T-helper 2 cell treated with Interferon-gamma antibody and Interleukin-4, amounts not matched to agents 5 μg/mL and 100 μg/mL, for 36 hours (primary cell): ENCODE results near the gene NOD1.

ENCODE experiments used
- DNase-seq: peaks from one replicate; pipeline ENCODE4 v3.0.0; 2021; ENCODE audit warnings: low spot score
- H3K27ac Mint-ChIP-seq: one replicate; pipeline ENCODE4 v1.8.0; 2021; ENCODE audit warnings: mild to moderate bottlenecking, mixed read lengths
- H3K27me3 Mint-ChIP-seq: one replicate; pipeline ENCODE4 v1.8.0; 2021; ENCODE audit warnings: low read depth, mixed read lengths
- H3K36me3 Mint-ChIP-seq: one replicate; pipeline ENCODE4 v1.8.0; 2021; ENCODE audit warnings: low read depth, mixed read lengths
- H3K4me1 Mint-ChIP-seq: one replicate; pipeline ENCODE4 v1.8.0; 2021; ENCODE audit warnings: low read depth, mixed read lengths
- H3K4me3 Mint-ChIP-seq: one replicate; pipeline ENCODE4 v1.8.0; 2022; ENCODE audit warnings: mild to moderate bottlenecking, moderate library complexity, mixed read lengths
- H3K9me3 Mint-ChIP-seq: one replicate; pipeline ENCODE4 v1.8.0; 2021; ENCODE audit warnings: mixed read lengths

Gene NOD1

DNA sequence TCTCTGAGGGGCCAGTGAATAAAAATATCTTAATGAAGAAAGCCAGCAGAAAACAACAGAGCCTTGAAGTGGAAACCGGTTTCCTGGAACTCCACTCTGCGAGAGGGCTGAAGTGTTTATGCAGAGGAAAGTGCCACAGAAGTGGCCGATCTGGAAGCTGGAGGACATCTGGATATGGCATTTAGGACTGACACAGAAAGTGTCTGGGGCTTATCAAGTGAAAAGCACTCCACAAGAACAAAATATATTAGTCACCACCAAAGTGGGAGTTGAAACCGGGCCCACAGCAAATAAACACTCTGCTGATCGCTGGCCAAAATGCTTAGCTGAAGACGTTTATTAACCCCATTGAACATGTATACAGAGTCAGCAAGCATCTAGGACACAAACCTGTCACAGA lies 7.8 kb downstream of the NOD1 start:
- H3K4me3 Mint-ChIP-seq = no peak overlapping the region
- no peak for DNase-seq
- H3K27ac Mint-ChIP-seq = peak overlapping the region; percentile 21
- peaks cover 29% of the 10 kb centered on the region for H3K36me3 Mint-ChIP-seq
- peaks cover 58% of the 10 kb centered on the region for H3K4me1 Mint-ChIP-seq
- H3K9me3 Mint-ChIP-seq = no peaks in the 10 kb centered on the region
- H3K27me3 Mint-ChIP-seq = no peaks in the 10 kb centered on the region

DNA sequence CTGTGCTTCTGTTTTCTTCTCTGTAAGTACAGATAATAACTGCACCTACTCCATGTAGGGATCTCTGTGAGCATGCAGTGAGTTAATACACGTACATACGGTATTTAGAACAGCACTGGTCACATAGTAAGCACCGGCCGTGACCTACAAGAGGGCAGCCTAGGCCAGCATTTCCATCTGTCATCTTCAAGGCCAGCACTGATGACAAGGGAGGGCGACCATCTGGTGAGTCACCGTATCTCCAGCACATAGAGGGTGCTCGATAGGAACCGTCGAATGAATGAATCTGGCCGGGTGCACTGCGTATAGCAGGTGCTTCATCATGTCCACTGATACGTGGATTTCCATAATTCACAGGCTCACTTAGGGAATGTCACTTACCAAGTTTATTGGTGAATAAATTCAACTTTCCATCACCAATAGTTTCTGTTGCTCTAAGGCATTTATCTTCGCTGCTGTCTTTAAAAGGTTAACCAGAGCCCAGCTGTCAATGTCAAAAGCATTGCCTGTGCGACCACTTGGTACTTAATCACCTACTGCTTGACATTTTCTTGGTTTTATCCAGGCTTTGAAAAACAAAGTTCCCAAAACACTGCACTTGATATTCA lies 8.3 kb downstream of the NOD1 start:
- Mint-ChIP-seq H3K9me3 (no peaks in the 10 kb centered on the region), H3K4me3 (no peak overlapping the region), H3K27ac (no peak overlapping the region), H3K4me1 (peaks cover 57% of the 10 kb centered on the region), H3K36me3 (peaks cover 29% of the 10 kb centered on the region), H3K27me3 (no peaks in the 10 kb centered on the region)
- DNase-seq = no peak

DNA sequence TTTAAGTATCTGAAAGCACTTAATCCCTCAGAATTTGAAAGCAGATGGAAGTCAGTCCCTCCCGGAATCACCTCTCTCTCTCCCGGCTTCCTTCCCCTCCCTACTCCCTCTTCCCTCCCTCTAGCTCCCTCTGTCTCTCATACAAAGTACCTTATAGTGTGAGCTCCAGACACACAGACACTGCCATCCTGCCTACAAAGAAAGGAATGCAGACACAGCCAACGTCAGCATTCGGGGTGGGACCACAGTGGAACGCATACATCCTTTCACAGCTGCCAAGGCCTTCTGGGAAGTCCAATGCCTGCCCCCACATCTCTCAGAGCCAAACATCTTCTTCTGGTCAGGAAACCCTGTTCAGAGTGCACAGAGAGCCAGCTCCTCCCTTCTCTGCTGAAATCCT lies 9.3 kb downstream of the NOD1 start:
- peaks cover 61% of the 10 kb centered on the region for H3K4me1 Mint-ChIP-seq
- H3K4me3 Mint-ChIP-seq = no peak overlapping the region

DNA sequence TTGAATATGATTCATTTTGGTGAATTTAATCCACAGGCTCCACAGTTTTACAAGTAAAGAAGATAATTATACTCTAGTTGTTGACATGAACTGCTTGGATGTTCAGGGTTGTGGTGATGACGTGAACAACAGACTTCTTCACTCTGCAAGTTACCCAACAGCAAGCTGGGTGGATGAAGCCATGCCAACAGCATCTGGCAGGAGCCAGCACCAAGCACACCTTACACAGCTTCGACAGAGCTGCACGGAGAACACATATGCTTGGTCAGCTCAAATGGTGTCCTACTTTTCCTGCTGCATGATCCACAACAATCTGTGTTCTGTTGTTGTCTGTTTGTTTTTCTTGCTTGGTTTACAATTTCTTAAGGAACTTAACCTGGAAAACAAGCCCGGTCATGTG lies 9.8 kb downstream of the NOD1 start:
- Mint-ChIP-seq H3K36me3 (peaks cover 17% of the 10 kb centered on the region), H3K27me3 (no peaks in the 10 kb centered on the region), H3K27ac (no peak overlapping the region), H3K4me1 (peaks cover 56% of the 10 kb centered on the region), H3K4me3 (no peak overlapping the region), H3K9me3 (no peaks in the 10 kb centered on the region)
- no peak for DNase-seq

More for the DNA sequence above, 9.3 kb downstream of the NOD1 start:
- DNase-seq = no peak
- no peaks in the 10 kb centered on the region for H3K27me3 Mint-ChIP-seq
- H3K36me3 Mint-ChIP-seq = peaks cover 22% of the 10 kb centered on the region
- no peaks in the 10 kb centered on the region for H3K9me3 Mint-ChIP-seq
- no peak overlapping the region for H3K27ac Mint-ChIP-seq

DNA sequence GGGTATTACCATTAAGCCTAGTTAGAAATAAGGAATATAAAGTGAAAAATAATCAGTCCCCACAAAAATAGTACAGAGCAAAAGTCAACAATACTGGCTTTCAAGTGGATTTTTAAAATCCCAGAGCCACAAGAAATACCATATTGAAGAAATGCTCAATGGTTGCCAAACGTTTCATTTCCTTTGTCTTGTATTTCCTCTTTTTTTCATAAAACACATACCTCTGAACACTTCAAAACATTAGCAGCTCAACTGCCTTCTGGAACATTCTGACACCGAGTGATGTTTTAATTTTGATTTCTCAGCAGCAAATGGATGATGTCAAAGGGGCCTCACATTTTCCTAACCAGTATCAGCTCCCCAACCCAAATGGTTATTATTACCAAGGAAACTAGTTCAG lies 10.5 kb downstream of the NOD1 start:
- H3K9me3 Mint-ChIP-seq = no peaks in the 10 kb centered on the region
- no peaks in the 10 kb centered on the region for H3K27me3 Mint-ChIP-seq
- H3K4me3 Mint-ChIP-seq = no peak overlapping the region
- no peak for DNase-seq
- H3K36me3 Mint-ChIP-seq = peaks cover 17% of the 10 kb centered on the region
- H3K4me1 Mint-ChIP-seq = peaks cover 52% of the 10 kb centered on the region
- no peak overlapping the region for H3K27ac Mint-ChIP-seq

DNA sequence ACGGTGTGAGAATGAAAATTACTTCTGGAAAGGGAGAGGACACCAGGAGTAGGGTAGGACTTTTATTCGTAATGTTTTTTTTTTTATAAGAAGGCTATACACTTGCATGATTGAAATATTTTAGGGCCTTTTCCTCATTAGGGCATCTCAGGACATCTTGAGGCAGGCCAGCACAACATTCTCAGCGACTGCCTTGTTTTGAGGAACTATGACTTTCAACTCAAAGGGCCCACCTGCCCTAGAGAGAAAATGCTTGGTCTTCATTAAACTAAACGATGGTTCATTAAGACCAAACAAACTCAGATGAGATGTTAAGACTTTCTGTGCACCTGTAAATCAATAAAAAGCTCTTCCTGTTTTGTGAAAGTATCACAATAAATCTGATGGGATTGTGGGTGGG lies 11.3 kb downstream of the NOD1 start:
- peaks cover 17% of the 10 kb centered on the region for H3K36me3 Mint-ChIP-seq
- H3K4me3 Mint-ChIP-seq = no peak overlapping the region
- DNase-seq = no peak
- no peaks in the 10 kb centered on the region for H3K9me3 Mint-ChIP-seq
- no peak overlapping the region for H3K27ac Mint-ChIP-seq
- H3K27me3 Mint-ChIP-seq = no peaks in the 10 kb centered on the region
- peaks cover 46% of the 10 kb centered on the region for H3K4me1 Mint-ChIP-seq

DNA sequence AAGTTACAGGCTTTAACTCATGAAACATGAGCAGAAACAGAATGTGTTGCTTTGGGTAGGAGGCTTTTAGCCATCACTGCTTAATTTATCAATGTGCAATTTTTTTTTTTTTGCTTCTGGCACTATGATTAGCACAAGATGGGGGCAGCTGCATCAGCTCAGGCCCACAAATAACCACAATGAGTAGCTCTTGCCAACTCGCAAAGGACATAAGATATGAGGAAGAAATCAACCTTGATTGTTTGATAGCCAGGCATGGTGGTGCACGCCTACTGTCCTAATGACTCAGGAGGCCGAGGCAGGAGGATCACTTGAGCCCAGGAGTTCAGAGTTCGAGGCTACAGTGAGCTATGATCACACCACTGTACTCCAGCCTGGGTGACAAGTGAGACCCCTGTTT lies 12.3 kb downstream of the NOD1 start:
- no peak overlapping the region for H3K4me3 Mint-ChIP-seq
- DNase-seq = no peak
- H3K9me3 Mint-ChIP-seq = no peaks in the 10 kb centered on the region
- no peak overlapping the region for H3K27ac Mint-ChIP-seq
- no peaks in the 10 kb centered on the region for H3K27me3 Mint-ChIP-seq
- H3K36me3 Mint-ChIP-seq = peaks cover 15% of the 10 kb centered on the region
- H3K4me1 Mint-ChIP-seq = peaks cover 38% of the 10 kb centered on the region

DNA sequence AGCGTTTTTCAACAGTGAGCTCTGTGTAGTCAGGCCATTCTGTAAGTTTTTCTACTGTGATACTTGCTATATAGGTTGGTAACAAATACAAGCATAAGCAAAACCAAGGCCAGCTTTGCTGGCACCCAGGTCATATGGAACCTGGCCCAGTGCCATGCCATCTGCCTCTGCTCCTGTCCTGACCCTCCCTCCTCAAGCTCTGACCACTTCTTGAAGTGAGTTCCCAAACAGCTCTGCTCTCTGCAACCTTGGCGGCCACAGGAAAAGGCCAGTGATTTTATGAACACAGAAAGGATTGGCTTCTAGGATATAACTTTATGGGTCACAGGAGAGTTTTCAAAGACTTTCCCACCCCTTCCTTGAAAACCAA lies 12.8 kb downstream of the NOD1 start:
- no peaks in the 10 kb centered on the region for H3K9me3 Mint-ChIP-seq
- H3K27me3 Mint-ChIP-seq = no peaks in the 10 kb centered on the region
- no peak overlapping the region for H3K27ac Mint-ChIP-seq
- no peak for DNase-seq
- H3K36me3 Mint-ChIP-seq = peaks cover 15% of the 10 kb centered on the region
- peaks cover 33% of the 10 kb centered on the region for H3K4me1 Mint-ChIP-seq
- no peak overlapping the region for H3K4me3 Mint-ChIP-seq

DNA sequence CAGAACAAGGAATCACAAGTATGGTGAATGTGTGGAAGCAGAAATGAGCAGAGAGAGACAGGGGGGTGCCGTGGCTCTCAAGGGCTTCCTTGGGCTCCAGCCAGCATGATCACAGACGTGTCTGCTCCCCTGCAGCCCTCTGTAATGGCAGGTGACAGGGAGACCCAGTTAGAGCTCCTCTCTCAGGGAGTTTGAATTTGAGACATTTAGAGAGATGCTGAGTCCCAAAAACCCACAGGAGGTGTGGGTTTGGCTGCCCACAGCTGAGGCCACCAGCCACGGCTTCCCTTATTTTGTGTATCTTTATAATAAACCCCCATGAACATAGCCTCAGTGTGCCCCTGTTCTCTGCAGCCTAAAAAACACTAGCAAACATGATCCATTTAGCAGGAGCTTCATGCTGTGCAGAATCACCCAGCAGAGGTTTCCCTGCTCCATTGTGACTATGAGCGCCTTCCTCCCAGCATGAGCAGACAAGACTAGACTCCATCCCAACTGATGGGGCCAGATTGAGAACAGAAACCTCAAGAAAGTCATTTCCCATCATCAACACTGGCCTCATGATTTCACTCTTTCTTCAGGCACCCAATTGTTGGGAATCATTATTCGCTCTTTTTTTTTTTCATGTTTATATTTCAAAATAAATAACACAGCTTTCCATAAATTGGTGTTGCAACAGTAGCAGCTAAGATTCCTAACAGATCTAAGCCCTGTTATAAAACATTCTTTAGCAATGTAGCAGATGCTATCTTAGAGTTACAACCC lies 13.4 kb downstream of the NOD1 start:
- Mint-ChIP-seq H3K27me3 (no peaks in the 10 kb centered on the region), H3K36me3 (peaks cover 11% of the 10 kb centered on the region), H3K4me3 (no peak overlapping the region), H3K9me3 (no peaks in the 10 kb centered on the region), H3K27ac (no peak overlapping the region), H3K4me1 (peaks cover 28% of the 10 kb centered on the region)
- no peak for DNase-seq

DNA sequence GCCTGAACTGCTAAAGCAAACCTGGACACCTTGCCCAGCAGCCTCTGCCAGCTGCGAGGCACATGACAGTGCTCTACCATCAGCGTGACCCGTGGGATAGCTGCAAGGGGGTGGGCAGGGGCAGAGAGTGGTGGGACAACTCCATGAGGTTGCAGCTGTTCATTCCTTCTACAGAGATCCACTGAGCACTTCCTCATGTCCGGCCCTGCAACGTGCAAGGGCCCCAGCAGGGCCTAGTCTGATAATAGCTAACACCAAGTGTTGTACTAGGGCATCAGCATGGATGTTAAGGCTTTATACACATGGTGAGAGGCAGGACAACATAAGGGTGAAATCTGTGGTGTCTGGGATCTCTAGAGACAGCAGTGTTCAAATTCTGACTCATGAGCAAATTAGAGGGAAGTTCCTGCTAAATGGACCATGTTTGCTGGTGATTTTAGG lies 14.3 kb downstream of the NOD1 start:
- H3K36me3 Mint-ChIP-seq = peaks cover 11% of the 10 kb centered on the region
- DNase-seq = no peak
- no peak overlapping the region for H3K4me3 Mint-ChIP-seq
- H3K27me3 Mint-ChIP-seq = no peaks in the 10 kb centered on the region
- no peak overlapping the region for H3K27ac Mint-ChIP-seq
- H3K9me3 Mint-ChIP-seq = no peaks in the 10 kb centered on the region
- peaks cover 24% of the 10 kb centered on the region for H3K4me1 Mint-ChIP-seq

DNA sequence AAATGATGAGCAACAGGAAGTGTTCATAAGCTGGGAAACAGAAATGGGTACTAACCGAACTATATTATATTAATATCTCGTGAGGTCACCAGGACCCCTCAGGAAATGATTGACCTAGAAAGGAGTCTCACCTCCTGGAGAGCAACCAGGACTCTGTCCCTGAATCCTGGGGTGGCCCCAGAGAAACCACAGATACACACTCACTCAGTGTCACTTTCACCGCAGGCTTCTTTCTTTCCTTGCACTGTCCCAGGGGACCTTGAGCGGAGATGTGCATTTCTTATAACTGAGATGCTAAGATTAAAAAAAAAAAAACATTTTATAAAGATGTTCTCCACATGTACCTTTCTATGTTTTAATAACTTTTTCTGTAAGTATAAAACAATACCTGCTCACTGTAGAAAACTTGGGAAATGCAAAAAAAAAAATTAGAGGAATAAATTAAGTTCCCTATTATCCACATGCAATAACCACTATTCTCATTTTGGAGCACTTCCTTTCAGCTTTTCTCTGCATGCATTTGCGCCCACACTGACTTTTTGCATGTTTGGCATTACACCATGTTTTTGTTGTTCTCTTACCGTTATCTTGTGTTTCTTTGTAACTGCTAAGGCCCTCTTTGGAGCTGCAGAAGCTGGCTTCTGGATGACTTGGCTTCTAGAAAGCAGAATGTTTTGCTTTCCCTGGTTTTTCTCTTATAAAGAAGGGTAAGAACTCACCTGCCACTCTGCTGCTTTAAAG lies 15.0 kb downstream of the NOD1 start:
- Mint-ChIP-seq H3K9me3 (no peaks in the 10 kb centered on the region), H3K4me1 (peaks cover 24% of the 10 kb centered on the region), H3K27ac (no peak overlapping the region), H3K4me3 (no peak overlapping the region), H3K36me3 (peaks cover 10% of the 10 kb centered on the region), H3K27me3 (no peaks in the 10 kb centered on the region)
- DNase-seq = no peak

DNA sequence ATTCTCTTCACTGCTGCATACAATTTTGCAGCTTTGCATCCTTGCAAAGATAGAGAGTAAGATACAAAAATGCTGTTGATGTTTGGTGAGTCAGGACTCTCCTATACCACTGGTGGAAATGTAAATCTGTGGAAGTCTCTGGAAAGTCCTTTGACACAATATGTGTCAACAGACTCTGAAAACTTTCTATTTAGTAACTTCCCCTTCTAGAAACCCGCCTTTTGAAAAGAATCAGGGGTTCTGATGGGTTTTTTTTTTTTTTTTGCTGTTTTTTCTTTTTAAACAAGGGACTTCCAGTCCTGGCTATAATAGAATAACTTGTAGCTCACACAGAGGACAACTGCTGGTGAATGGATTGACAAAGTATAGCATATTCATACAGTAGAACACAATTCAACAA lies 16.4 kb downstream of the NOD1 start:
- Mint-ChIP-seq H3K9me3 (no peaks in the 10 kb centered on the region), H3K27ac (no peak overlapping the region), H3K4me1 (peaks cover 15% of the 10 kb centered on the region), H3K27me3 (no peaks in the 10 kb centered on the region), H3K36me3 (peaks cover 10% of the 10 kb centered on the region), H3K4me3 (no peak overlapping the region)
- no peak for DNase-seq

DNA sequence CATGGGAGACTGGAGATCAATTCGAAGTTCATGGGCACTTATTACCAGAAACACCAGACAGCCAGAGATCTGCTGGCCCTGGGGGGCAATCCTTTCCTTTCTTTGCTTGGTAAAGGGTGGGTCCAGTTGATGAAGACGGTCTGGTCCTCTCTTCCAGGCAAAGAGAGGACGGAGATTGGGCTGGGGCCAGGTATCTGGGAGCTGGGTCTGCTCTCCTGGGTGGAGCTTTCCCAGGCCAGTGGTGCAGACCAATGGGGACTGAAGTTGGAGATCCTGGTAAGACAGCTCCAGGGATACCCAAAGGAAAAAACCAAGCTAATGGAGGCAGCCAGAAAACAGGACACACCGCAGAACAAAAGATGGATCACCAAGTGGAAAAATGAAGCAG lies 18.3 kb downstream of the NOD1 start:
- H3K4me3 Mint-ChIP-seq = no peak overlapping the region
- peaks cover 8% of the 10 kb centered on the region for H3K4me1 Mint-ChIP-seq
- H3K9me3 Mint-ChIP-seq = no peaks in the 10 kb centered on the region
- no peak for DNase-seq
- H3K27ac Mint-ChIP-seq = no peak overlapping the region
- no peaks in the 10 kb centered on the region for H3K27me3 Mint-ChIP-seq
- peaks cover 15% of the 10 kb centered on the region for H3K36me3 Mint-ChIP-seq

DNA sequence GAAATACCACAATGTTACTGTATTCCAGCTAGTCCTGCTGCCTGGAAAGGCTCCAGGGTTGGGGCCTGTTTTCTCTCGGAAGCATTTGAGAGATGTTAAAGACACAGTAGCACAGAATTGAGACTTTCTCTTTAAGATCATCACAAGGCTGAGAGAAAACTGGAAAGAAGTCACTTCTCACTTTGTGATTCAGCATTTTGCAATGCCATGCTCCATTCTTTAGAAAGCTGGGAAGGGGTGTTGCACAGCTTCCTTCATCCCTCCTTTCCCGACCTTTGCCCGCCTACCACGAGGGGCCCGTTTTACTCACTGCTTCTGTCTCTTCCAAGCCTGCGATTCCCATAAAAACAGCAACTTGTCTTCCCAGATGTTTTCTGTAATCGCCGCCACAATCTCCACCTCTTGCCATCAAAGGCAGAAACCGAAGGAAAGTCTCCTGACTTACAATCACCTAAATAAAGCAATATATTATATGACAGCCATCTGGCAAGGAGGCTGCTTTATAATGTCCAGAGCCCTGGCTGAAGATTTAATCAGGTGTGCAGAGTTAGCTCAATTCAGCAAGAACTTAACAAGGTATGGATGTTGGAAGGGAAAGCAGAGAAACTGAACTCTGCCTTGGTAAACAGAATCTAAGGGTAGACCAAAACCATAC lies 18.9 kb downstream of the NOD1 start:
- H3K27me3 Mint-ChIP-seq = no peaks in the 10 kb centered on the region
- no peaks in the 10 kb centered on the region for H3K9me3 Mint-ChIP-seq
- peaks cover 15% of the 10 kb centered on the region for H3K36me3 Mint-ChIP-seq
- H3K4me3 Mint-ChIP-seq = no peak overlapping the region
- no peak for DNase-seq
- H3K4me1 Mint-ChIP-seq = peaks cover 2% of the 10 kb centered on the region
- no peak overlapping the region for H3K27ac Mint-ChIP-seq
